Amniotic stem cell (primary cell): ENCODE results near the gene CDC25B.
"Not testable (repeated sequence)": the region's sequence is repeated elsewhere in the genome, so short reads cannot be mapped to it uniquely, and the experiment has no call there.

ENCODE experiments used
- DNase-seq: peaks from one replicate; lab custom pipeline; 2025; lab: John Stamatoyannopoulos, UW

Gene CDC25B

GRCh38 chr20:3785240-3786125 is 10.6 kb upstream of the CDC25B start:
- no peak for DNase-seq

GRCh38 chr20:3786126-3786484 is 10.0 kb upstream of the CDC25B start:
- DNase-seq = no peak

DNA sequence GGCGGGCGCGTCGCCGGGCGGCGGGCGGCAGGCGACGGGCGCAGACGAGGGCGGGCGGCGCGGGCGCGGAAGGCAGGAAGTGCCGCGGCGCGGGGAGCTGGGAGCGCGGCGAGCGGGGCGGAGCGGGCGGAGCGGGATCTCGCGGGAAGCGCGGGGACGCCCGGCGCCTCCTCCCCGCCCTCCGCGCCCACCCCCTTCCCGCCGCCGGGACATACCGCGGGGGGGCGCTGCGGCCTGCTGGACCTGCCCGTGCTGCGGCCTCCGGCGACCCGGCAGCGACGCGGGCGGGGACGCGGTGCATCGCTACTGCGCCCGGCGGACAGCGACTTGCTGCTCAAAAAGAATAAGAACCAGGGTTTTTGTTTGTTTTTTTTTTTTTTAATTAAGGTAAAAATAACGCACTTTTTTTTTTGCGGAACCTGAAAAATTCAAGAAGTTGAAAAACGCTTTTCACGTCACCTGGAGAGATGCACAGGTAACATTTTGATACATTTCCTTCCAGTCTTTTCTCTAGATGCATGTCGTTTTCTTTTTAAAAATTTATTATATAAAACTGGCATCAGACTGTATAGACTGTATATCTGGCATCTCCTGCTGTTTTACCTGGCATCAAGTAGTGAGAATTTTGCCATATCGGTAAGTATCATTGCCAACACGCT is 9.3 kb upstream of the CDC25B start, which contains the start of gene CENPB:
Gene CENPB (minus strand): TSS at position 76 of the 659 bp plus-strand sequence. CDS start 257 bp downstream, outside the sequence.
- peak; percentile 70 for DNase-seq

DNA sequence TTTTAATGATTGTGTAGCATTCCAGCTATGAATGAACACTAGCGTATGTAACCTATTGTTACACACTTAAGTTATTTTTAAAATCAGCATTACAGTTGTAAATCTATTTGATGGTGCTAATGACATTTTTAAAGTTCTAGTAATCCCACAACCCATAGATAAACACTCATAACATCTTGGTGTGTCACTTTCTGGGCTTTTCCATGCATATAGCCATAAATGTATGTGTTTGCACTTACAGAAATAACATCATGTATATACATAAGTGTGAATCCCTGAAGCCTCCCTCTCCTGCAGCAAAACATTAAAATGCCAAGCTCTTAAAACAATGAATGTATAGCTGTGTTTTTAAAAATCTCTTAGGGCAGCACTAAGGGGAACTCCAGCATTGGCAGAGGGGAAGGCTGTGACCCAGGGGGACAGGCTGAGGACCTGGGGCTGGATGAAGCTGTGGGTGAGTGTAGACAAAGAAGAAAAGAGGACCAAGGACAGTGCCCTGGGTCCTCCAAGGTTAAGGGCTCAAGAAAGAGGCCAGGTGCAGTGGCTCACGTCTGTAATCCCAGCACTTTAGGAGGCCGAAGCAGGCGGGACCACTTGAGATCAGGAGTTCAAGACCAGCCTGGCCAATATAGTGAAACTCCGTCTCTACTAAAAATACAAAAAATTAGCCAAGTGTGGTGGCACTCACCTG is 8.6 kb upstream of the CDC25B start:
- no peak for DNase-seq

DNA sequence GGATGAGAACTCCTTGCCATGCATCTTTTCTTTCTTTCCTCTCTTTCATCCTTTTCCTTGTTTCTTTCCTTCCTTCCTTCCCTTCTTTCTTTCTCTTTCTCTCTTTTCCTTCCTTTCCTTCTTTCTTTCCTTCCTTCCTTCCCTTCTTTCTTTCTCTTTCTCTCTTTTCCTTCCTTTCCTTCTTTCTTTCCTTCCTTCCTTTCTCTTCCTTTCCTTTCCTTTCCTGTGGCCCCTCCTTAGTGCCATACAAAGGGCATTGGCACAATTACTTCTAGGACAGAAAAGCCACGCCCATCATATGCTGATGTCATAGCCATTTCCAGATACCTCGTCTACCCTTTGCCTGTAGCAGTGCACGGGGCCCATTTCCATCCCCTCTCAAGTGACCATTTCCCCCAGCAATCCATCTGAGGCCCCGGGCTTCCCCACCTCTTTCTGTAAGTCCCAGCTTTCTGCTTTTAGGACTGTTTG is 7.4 kb upstream of the CDC25B start:
- DNase-seq = no peak

GRCh38 chr20:3789201-3789600 is 6.9 kb upstream of the CDC25B start:
- DNase-seq = not testable (repeated sequence)

- not testable (repeated sequence) for DNase-seq
Measured at GRCh38 chr20:3794168-3794567, 1.9 kb upstream of the CDC25B start.

GRCh38 chr20:3794701-3795420 is 1.2 kb upstream of the CDC25B start:
- no peak for DNase-seq

DNA sequence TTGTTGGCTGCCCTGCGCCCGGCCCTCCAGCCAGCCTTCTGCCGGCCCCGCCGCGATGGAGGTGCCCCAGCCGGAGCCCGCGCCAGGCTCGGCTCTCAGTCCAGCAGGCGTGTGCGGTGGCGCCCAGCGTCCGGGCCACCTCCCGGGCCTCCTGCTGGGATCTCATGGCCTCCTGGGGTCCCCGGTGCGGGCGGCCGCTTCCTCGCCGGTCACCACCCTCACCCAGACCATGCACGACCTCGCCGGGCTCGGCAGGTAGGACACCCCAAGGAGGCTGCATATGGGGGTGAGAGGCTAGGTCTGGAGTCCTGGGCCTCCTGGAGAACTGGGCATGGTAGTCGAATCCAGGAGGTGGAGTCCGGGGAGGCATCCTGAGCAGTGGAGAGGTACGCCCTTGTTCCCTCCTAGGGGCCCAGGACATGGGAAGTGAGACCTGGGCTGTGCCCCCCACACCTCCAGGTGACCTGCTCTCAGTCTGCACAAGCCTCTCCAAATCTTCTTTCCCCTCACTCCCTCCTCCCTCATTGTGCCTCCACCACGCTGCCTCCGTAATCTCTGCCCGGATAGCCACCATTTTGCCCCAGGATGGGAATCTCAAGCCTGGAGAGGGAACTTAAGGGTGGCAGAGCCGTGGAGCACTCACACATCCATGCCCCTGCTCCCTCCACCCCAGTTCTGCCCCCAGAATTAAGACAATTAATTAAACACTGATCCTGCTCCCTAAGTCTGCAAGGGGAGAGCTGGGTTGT is 541 bp downstream of the CDC25B start:
- DNase-seq = no peak

DNA sequence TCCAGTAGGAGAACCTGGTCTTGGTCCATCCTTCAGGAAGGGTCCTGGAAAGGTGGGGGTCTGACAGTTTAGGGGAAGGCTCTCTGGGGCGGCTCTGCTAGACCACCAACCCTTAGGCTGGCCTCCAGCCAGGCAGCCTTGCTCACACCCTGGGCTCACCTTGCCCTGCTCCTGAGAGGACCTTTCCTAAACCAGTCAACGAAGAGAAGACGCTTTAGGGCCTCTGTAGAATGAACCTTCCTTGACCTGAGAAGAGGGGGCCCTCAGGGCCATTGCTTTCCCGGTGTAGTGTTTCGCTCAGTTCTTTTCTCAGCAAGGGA is 1.1 kb downstream of the CDC25B start:
- DNase-seq = no peak

- no peak for DNase-seq
Measured at GRCh38 chr20:3797592-3798372, 1.7 kb downstream of the CDC25B start.

DNA sequence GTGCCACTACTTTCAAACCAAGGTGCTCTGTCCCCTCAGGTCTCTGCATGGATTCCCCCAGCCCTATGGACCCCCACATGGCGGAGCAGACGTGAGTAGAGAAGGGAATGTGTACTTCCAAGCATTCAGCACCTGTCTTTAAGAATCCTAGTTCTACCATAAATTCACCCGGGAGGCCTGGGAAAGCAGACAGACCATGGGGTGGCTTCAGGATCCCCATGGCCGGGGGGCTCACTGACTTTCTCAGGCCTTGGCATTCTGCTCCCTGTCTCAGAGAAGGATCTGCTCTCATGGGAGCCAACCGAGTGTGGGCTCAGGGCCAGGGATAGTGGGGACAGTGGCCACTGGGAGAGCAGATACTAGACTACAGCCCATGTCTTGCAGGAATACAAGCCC is 2.3 kb downstream of the CDC25B start:
- DNase-seq = no peak

GRCh38 chr20:3798908-3799248 is 2.8 kb downstream of the CDC25B start:
- no peak for DNase-seq

DNA sequence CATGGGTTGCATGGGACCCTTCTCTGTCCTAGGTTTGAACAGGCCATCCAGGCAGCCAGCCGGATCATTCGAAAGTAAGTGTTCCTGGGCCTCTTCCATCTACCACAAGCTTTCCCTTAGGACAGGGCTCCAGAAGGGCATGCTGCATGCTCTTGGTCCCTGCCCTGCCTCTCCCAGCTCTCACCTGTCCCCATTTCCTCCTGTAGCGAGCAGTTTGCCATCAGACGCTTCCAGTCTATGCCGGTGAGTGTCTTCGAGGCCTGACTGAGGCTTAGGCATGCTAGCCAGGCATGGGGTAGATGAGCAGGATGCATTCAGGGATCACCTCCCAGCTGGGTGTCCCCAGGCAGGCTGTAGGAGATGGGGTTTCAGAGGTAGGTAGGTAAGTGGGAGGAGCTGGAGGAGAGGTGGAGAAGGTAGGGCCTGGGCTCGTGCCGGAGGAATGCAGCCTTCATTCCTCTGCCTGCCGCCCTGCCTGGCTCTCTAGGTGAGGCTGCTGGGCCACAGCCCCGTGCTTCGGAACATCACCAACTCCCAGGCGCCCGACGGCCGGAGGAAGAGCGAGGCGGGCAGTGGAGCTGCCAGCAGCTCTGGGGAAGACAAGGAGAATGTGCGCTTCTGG is 4.3 kb downstream of the CDC25B start:
- DNase-seq = no peak

GRCh38 chr20:3800878-3801260 is 4.8 kb downstream of the CDC25B start:
- no peak for DNase-seq

GRCh38 chr20:3801299-3801698 is 5.2 kb downstream of the CDC25B start:
- DNase-seq = no peak

- DNase-seq = no peak
Measured at GRCh38 chr20:3801846-3802245, 5.7 kb downstream of the CDC25B start.

GRCh38 chr20:3802524-3803239 is 6.6 kb downstream of the CDC25B start:
- DNase-seq = no peak

DNA sequence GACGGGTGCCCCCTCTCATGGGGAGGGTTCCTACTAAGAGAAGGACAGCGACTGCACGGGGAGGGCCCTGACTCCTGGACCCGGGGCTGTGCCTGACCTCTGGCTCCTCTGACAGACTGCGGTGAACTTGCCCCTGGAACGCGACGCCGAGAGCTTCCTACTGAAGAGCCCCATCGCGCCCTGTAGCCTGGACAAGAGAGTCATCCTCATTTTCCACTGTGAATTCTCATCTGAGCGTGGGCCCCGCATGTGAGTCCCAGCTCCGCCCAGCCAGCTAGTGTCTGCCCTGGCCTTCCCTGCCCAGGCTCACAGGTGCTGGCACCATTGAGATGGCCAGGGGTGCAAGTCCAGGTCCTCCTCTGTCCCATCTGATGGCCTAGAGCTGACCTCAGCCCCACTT is 7.2 kb downstream of the CDC25B start:
- DNase-seq = no peak

DNA sequence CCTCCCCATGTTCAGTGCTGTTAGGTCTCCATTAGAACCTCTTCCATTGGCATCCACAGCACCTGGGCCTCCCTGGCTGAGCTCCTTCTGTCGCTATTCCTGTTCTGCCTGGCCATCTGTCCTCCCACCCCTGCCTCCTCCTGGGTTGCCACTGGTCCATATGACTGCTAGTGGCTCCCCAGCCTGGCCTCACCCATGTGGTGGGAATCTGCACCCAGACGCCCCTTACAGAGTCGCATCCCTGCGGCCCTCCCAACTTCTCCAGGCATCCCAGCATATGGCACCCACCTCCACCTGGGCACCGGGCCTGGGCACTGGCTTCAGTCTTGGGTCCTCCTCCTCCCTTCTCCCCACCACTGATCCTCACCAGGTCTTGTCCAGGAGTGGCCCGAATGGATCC is 7.7 kb downstream of the CDC25B start:
- DNase-seq = no peak
